HG02884 (cell line): ENCODE data around the gene FKBP11.

Experiments
- ATAC-seq: cut with Tn5 transposase; IDR thresholded peaks from one replicate; pipeline ENCODE4 v1.9.1; 2021; ENCODE audit warnings: mild to moderate bottlenecking, moderate library complexity; ENCODE audit not compliant: unreplicated experiment

Gene FKBP11

DNA sequence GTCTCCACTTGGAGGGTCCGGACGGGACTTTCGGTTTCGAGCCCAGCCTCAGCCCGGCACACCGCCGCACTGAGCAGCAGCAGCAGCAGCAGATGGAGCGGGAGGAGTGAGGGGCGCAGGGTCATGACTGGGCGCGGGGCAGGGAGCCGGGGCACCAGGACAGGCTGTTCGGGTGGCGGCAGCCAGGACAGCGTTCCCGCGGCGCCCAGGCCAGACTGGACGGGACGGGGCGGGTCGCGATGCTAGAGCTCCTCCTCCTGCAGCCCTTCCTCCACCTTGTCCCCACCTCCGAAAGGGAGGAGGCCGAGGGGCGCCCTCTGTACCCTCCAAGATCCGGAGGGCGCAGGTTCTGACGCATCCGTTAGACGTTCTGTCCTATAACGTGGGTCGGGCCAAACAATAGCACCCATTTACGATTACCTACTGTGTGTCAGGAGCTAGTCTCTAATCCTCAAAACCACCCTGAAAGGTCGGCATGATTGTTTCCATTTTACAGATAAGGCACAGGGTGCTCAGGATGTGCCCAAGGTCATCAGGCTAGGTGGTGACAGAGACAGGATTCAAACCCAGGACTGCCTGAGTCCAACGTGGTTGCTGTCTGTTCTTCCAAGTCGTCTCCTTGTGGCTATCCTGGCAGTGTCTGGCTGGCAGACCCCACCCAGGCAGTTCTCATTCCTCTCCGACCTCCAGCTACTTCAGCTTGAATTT is at the start of gene FKBP11:
Gene FKBP11 (minus strand): TSS at position 189 of the 708 bp plus-strand sequence. CDS start 64 bp downstream, at position 125.
- peak; percentile 59 for ATAC-seq

DNA sequence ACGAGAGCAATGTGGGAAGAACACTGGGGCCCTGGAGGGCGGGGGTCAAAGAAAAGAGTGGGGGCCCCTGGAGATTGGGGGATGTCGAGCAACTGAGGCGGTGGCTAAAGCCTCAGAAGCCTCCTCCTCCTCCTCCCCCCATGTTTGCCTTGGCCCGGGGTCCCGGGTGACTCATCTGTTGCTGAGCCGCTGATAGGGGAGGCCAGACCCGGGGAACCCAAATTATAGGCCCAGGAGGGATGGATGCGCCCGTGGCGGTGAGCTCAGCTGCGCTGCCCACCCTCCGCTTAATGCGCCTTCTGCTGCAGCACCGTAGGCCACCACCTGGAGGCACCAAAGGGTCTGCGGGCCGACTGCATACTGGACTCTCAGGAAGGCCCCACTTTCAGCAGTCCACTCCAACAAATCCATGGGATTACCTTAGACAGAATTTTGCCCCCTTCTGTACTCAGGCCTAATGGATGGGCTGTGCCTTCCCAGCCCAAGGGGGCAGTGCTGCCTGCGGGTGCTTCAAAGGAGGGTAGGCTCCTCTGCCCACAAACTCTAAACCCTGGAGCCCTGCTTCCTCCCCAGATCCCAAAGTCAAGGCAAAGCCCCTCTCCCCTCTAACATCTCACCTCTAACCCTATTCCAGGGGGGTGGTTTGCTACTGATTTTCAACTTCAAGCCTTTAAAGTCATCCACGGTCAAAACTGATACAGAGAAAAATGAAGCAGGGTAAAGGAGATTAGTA is 48.8 kb upstream of the FKBP11 start:
- no peak for ATAC-seq

DNA sequence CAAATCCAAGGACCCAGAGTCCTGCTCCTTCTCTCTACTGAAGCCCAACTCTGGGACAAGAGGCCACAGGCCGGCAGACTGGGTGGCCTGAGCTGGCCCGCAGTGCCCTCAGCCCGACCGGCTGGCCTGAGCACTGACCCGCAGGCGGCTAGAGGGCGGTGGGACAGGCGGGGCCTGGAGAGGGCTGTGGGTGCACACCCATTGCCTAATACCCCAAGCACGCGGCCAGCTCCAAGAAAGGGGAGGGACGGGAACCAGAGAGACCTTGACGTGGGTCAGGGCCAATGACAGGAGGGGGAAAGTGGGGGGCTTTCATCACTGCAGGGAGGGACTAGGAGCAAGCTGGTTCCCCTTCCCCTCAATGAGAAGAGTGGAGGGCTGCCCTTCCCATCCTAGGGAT is 48.2 kb upstream of the FKBP11 start:
- ATAC-seq, result no peak

DNA sequence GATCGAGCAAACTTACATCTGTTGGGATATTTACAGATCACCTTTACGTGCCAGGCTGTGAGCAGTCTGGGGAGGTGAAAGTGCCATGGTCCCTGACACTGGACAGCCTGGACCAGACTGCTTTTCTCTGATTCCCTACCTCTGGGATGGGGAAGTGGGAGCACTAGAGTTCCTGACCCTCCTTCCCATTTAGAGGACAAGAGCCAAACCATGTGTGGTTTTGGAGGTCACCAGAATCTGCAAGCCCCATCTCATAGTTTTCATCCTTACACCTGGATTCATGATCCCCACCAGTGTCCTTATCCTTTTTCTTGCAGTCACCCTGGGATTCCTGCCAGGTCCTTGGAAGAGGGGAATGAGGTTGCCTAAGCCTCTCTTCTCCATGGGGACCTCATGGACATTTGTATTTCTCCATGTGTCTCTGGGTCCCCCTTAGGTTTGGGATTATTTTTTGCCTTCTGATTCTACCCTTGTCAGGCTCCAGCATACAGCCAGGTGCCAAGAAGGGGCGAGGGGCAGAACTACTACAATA is 47.7 kb upstream of the FKBP11 start:
- ATAC-seq, result no peak

DNA sequence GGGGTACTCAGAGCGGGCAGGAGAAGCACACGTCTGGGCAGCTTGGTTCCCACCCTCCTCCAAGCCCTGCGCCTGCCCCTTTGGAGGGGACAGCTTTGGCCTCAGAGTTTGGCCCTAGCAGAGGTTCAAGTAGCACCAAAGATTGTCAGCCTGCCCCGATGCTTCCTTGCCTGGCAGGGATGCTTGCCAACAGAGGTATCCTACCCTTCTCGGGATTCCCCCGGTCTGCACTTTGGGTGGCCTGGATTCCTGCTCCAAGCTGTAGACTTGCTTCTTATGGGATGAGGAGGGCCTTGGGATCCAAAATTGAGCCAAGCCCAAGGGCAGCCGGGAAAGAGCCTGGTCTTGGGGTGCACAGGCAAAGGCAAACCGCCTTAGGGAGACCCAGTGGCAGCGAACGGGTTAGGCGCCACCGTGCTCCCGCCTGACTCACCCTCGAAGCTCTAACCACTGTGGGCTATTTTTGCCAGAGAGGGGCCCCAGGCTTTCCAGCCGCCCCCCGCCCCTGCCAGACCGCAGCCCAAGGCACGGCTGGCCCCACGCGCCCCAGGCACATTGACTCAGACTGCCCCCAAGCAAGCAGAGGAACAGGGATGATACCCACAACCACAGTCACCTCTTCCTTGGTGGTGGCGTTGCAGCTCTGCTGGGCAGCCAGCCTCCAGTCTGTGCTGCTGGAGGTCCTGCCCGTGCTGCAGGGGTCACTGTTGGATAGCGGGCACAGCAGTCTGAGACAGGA is 47.1 kb upstream of the FKBP11 start:
- no peak for ATAC-seq

DNA sequence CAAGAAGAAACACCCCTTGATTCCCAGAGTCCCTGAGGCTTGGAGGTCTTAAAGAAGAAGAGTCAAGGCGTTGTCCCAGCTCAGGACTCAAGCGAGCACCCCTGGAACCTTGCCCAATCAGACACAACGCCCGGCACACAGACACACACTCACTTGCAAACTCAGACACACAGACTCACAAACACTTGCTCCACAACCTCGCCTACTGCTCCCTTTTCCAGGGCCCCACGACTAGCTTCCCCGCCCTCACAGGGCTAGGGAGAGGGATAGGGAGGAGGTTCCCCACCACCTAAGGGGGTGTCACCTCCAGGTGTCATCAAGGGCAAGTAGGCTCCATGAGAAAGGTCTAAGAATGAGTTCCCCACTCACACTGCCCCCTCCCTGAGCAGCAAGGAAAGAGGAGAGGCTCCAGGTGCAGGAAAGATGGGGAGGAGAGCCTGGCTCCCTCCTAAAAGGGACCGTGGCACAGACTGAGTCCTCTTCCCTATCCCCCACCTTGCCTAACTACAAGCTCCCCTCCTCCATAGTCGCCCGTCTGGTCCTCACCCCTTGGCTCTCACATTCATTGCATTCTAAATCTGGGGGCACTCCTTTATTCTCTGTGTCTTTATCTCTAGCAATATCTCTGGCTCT is 45.5 kb upstream of the FKBP11 start:
- no peak for ATAC-seq

DNA sequence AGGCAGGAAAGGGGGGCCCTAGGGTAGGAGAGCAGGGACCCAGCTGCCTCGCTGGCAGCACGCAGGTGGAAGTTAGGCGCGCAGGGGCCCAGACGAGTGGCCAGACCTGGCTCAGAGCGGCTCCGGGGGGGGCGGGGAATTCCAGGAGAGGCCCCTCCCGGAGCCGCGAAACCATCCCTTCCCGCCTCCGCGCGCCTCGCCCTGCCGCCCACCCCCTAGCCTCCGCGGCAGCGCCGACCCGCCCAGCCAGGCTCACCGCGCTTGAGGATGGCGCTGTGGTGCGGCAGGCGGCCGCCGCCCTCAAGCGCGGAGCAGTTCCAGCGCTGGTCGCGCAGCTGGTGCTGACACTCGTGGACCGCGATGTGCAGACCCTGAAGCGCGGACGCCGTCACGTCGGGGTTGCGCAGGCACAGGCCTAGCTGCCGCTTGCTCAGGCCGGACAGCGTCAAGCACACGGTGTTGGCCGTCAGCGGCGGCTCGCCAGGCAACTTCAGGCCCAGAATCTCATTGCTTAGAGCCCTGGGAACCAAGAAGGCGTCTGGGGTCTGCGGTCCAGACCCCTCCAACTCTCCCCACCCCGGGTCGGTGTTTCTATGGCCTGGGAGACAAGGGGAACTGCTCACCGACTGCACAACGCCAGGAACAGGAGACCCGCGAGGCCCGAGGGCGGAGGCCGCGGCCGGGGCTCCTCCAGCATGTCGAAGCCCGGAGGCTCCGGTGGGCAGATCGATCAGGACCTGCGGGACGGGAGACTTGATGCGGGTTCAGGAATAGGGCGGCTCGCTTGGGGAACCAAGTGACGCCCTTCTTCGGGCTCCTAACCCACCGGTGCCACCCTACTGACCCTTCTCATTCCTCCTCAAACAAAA is 44.8 kb upstream of the FKBP11 start:
- no peak for ATAC-seq

DNA sequence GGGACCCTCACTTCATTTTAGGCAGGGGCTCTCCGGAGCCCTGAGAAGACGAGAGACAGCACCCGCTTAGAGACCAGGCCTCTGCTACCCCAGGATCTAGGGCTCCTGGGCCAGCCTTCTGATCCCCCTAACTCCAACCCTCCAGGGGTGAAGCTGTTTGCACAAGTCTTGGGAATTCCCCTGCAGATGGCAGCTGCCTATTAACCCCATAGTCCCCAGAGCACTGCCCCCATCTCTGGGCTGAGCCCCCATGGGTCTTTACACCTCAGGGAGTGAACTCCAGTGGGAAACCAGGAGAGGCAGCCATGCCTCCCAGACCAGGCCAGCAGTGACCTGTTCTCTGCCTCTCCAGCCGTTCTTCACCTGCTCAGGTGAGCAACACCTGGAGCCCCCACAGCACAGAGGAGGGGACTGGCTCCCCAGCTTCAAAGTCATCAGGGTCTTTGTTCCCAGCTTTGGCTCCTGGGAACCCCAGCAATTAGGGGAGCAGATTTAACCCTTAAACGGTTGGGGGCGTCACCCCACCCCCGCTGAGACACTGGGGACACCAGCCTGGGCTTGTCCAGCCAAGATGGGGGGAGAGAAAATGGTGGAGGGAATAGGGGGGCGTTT is 44.0 kb upstream of the FKBP11 start:
- ATAC-seq, result no peak

DNA sequence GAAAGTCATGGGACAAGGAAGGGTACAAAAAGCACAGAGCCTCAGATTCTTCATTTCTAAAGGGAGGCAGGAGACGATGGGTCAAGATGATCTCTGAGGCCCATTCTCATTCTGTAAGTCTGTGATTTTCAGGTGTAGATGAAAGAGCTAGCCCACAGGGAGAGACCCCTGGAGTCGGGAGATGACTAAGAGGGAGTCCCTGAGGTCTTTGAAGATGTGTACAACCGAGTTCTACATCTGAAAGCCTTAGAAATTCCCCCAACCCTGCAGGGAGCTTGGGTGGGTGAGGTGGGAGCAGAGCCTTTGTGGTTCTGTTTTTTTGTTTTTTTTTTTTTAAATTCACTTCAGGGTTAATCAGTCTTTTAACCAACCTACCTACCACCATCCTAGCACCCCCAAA is 43.2 kb upstream of the FKBP11 start:
- no peak for ATAC-seq

DNA sequence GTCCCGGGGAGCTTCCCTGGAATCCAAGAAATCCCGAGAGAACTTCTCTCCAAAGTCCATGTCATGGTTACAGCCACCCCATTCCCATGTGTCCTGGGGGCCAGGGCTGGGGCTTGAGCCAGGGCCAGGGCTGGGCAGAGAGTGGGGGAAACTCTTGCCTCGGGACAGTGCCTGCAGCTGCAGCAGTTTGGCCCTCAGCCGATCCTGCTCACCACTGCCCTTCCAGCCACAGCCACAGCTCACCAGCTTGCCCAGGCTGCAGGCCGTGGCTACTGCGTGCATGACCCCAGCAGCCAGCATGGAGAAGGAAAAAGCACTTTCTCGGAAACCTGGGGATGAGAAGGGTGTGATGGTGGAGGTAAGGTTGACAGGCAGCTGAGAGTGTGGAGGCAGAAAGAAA is 42.7 kb upstream of the FKBP11 start:
- ATAC-seq, result no peak

DNA sequence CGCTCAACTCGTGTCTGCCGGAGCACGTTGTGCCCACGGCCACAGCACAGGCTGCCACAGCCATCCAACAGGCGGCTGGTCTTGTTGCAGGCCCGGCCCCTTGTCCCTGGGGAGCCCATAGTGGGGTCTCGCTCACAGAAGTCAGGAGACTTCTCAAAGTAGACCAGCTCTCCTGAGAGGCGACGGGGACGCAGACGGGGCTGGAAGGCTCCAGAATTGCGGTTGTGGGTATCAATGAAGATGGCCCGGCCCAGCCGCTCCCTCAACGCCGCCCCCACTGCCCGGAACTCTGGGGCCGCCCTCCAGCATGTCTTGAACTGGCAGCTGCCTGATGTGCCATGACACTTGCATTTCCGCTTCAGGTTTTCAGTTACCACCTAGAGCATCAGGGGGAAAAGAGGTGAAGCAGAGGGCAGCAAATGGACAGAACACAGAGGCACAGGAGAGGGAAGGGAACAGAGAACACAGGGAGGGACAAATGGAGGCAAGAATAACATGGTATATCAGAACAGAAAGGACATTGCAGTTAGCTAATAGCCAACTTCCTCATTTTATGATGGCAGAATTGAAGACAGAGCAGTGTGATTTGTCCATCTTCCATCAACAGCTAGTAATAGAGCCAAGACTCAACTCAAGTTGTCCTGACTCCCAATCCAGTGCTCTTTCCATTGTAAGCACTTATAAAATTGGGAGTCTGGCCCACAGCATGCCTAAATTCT is 41.0 kb upstream of the FKBP11 start:
- ATAC-seq, result no peak

DNA sequence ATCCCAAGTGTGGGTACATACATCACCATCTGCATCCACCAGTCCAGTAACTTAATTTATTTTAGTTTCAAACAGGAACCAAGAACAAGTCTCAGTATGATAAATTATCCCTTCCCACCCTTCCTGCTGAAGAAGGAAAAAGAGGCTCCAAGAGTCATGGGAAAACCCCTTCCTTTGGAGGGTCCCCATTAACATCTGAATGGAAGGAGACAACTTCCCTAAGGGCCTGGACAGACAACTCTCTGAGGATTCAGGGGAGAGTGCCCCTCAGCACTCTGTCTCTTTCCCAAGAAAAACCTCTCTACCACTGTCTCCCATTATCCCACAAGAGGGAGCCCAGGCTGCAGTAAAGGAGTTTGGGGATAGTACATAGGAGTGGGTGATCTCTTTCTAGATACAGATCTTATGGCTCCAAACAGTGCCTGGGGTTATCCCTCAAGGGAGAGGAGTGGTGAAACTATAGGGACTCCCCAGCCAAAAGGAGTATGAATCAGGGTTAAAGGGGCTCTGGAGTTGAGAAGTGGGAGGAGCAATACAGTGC is 40.1 kb upstream of the FKBP11 start:
- no peak for ATAC-seq

DNA sequence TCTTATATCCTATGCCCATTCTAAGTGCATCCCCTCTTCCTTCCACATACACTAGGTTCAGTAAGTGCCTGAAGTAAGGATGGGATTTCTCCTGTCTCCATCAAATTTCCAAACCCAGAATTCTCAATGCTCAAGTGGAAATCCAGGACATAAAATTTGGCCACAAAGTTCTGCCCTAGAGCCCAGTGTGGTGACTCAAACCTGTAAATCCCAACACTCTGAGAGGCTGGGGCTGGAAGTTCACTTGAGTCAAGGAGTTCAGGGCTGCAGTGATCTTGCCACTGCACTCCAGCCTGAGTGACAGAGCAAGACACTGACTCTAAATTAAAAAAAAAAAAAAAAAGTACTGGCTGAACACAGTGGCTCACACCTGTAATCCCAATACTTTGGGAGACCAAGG is 36.5 kb upstream of the FKBP11 start:
- no peak for ATAC-seq

DNA sequence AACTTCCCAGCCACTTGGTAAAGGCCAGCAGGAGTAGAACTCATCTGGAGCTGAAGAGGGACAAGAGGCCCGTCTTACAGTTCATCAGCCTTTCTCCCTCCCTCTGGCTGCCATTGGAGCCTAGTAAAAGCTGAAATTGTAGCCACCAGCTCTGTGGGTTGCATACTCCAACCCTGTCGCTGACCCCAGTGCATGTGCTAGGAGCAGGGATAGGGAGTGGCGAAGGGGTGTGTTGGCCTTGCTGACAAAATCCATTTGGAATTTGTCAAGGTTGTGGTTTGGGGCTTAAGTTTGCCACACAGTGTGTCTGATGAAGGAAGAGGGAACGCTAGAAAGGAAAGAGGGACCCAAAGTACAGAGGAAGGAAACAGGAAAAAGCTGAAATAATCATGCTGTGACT is 36.0 kb upstream of the FKBP11 start:
- no peak for ATAC-seq

DNA sequence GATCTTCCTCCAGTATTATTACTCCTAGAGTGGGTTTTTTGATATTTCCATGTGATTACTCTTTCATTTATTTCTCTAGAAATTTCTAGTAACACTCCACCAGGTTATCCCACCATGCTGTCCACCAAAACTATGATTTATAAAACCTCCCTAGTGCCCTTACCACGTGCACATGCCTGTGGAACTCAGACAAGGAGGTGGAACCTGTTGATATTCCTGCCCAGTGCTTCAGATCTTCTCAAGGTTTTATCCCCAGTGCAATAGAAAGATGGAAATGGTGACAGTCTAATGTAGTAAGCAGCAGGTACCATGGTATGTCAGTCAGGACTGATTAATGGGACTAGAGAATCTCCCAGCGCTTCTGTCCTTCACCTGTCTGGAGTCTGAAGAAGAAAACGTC is 35.5 kb upstream of the FKBP11 start:
- ATAC-seq, result no peak

DNA sequence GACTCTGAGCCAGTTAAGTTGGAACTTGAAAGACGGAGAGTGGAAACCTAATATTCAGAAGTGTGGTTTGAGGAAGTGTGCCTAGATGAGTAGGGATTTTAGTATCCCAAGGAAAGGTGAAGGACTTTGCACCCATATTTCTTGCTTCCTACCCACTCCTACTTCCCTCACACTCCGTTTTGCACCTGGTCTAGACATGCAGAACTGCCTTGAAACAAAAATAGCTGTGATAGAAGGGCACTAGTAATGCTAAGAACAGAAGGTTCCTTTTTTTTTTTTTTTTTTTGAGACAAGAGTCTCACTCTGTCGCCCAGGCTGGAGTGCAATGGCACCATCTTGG is 32.7 kb upstream of the FKBP11 start:
- ATAC-seq, result no peak

DNA sequence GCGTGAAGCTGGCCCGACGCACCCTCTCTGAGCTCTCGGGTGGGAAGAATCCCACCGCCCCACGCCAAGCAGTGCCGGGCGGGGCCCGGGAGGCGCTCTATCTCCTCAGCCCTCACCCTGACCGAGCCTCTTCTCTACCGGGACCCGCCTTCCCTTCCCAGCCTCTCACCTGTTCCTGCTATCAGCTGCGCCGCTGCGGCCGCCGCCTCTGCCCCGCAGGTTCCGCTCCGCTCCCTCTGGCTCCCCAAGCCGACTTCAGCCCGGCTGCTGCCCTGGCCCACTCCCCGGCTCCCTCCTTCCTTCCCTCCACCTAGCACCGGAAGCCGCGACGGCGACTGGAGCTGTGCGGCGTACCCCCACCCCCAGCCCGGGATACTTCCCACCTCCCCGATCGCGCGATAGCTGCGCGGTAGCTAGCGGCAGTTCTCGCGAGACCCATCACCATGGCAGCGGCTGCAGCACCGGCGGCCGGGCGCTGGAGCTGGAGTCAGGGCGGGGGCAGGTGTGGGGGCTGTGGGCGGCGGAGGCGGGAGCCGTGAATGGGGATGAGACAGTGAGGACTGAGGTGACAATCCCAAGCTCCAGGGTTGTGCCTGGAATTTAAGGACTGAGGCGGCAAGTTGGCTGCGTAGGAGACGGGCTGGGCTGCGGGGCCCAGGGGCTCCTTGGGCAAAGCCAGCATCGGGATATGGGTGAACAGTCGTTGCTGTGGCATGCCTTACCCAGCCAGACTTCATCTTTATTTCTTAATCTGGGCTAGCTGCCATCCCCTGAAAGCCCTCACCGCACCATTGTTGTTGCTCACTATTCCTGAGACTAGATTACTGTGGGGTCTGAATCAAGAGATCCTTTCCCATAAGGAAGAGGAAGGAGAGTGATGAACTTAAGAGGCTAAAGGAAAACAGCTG is 32.1 kb upstream of the FKBP11 start, which contains the start of gene ARF3:
Gene ARF3 (minus strand): TSS at position 347 of the 908 bp plus-strand sequence. CDS start 16,392 bp downstream, outside the sequence.
- ATAC-seq, result peak; percentile 83
